Kidney (tissue), 14 donors: ENCODE results near the gene KLHL21. TPM values are rescaled to one million over a fixed set of nuclear protein-coding genes. Genes with fewer than 3 reads are reported as not detected.
"Not testable (repeated sequence)": the region's sequence is repeated elsewhere in the genome, so short reads cannot be mapped to it uniquely, and the experiment has no call there.

Source experiments
- DNase-seq, 5 donors: peaks; one replicate each; pipeline ENCODE4 v3.0.0-alpha.2; 2013 to 2020
- FAIRE-seq: peaks from 2 replicates; lab custom pipeline; 2012; peaks lifted over from hg19 to GRCh38; lab: Jason Lieb, UNC
- H3K27ac ChIP-seq, 2 donors: one replicate each; pipeline ENCODE4 v1.7.0; 2013; ENCODE audit warnings: low read depth in 2 of 2, low read length in 2 of 2, inconsistent platforms in 1 of 2
- H3K27me3 ChIP-seq: one replicate; pipeline ENCODE4 v1.7.1; 2013; ENCODE audit warnings: low read length, inconsistent platforms; ENCODE audit not compliant: control insufficient read depth, insufficient read depth
- H3K36me3 ChIP-seq, 3 donors: one replicate each; pipeline versions ENCODE4 v1.7.0 to v1.7.1; 2013; ENCODE audit warnings: low read length in 3 of 3, control low read depth in 1 of 3, inconsistent platforms in 1 of 3; ENCODE audit not compliant: insufficient read depth in 3 of 3, control insufficient read depth in 2 of 3
- H3K4me1 ChIP-seq, 3 donors: one replicate each; pipeline versions ENCODE4 v1.7.0 to v1.7.1; 2013; ENCODE audit warnings: low read length in 3 of 3, inconsistent platforms in 1 of 3, low read depth in 1 of 3; ENCODE audit not compliant: control insufficient read depth in 2 of 3, insufficient read depth in 2 of 3
- H3K4me3 ChIP-seq, 3 donors: one replicate each; pipeline versions ENCODE4 v1.7.0 to v1.8.1; 2013; ENCODE audit warnings: low read length in 3 of 3, control low read depth in 1 of 3, inconsistent platforms in 1 of 3
- H3K9ac ChIP-seq, 3 donors: one replicate each; pipeline versions ENCODE4 v1.7.0 to v1.7.1; 2013; ENCODE audit warnings: low read length in 3 of 3, control low read depth in 1 of 3, inconsistent platforms in 1 of 3
- H3K9me3 ChIP-seq, 3 donors: one replicate each; pipeline versions ENCODE4 v1.7.0 to v1.7.1; 2013; ENCODE audit warnings: low read length in 3 of 3, control low read depth in 1 of 3, inconsistent platforms in 1 of 3; ENCODE audit not compliant: control insufficient read depth in 2 of 3, insufficient read depth in 1 of 3
- CTCF ChIP-seq: IDR thresholded peaks from 3 replicates; pipeline ENCODE4 v1.5.1; 2012; ENCODE audit warnings: mild to moderate bottlenecking, moderate library complexity, borderline replicate concordance; ENCODE audit not compliant: insufficient read depth; ENCODE audit errors: extremely low read depth
- intact Hi-C: fragments of 100-400 bp; cut with DNase I; formaldehyde crosslinking; loops from one replicate; pipeline ENCODE4 v1.11.1; 2022
- polyA plus RNA-seq: library from polyadenylated mRNA; stranded (reverse); fragments of 350-450 nt; fragmentation: Illumina TruSeq; extraction: RNeasy Lipid Tissue Mini Kit (QIAGEN cat#74804); gene quantifications from one replicate; pipeline ENCODE4 v1.2.3, GENCODE V29; 2014; ENCODE audit warnings: low read depth, low replicate concordance; ENCODE audit not compliant: insufficient read depth
- total RNA-seq: library from RNA; stranded (reverse); fragmentation: NEBNext Ultra II Directional; extraction: Animal tissue kit (Norgen Biotek cat#: 25700); gene quantifications from one replicate; pipeline ENCODE4 v1.2.1, GENCODE V29; 2021
- donor health status: control.
- donor health status: control.
- donor health status: control.
- donor health status: control.
- donor health status: control.
- donor health status: DM: yes; HTN: yes; CAD: no.
- donor health status: Normal renal cell carcinoma (clear cell type).

The KLHL21 gene
- total and polyA plus RNA-seq, 2 donors from 2014 or later = 13.9 to 25.0 TPM

GRCh38 chr1:6637770-6638169 lies 35.1 kb upstream of the KLHL21 start:
- Histone ChIP-seq H3K36me3 (peaks cover 2 to 41% (median 38%) of the 10 kb centered on the region in 3 donors), H3K4me3 (no peak overlapping the region), H3K27me3 (no peaks in the 10 kb centered on the region), H3K9me3 (no peaks in the 10 kb centered on the region), H3K4me1 (peaks cover 0 to 4% (median 0%) of the 10 kb centered on the region in 3 donors), H3K9ac (no peak overlapping the region), H3K27ac (no peak overlapping the region)
- DNase-seq = no peak
- no peak for FAIRE-seq
- intact Hi-C loops = no loop called here
- TF ChIP-seq CTCF = no peak

- H3K36me3 ChIP-seq = peaks cover 2 to 46% (median 40%) of the 10 kb centered on the region in 3 donors
- H3K9ac ChIP-seq, FAIRE-seq, H3K27me3 ChIP-seq, H3K27ac ChIP-seq, intact Hi-C loops, H3K4me3 ChIP-seq, H3K9me3 ChIP-seq, DNase-seq, H3K4me1 ChIP-seq: not testable (repeated sequence)
Observed at GRCh38 chr1:6636778-6637177, 34.1 kb upstream of the KLHL21 start.

GRCh38 chr1:6635910-6636760 lies 33.5 kb upstream of the KLHL21 start:
- Histone ChIP-seq H3K27me3 (no peaks in the 10 kb centered on the region), H3K9me3 (no peaks in the 10 kb centered on the region), H3K36me3 (peaks cover 2 to 46% (median 37%) of the 10 kb centered on the region in 3 donors), H3K4me3 (no peak overlapping the region), H3K27ac (no peak overlapping the region), H3K9ac (no peak overlapping the region), H3K4me1 (peaks cover 0 to 4% (median 0%) of the 10 kb centered on the region in 3 donors)
- TF ChIP-seq CTCF = no peak
- intact Hi-C loops = no loop called here
- no peak for DNase-seq
- FAIRE-seq = no peak

GRCh38 chr1:6635161-6635909 lies 32.7 kb upstream of the KLHL21 start:
- Histone ChIP-seq H3K27me3 (no peaks in the 10 kb centered on the region), H3K9me3 (no peaks in the 10 kb centered on the region), H3K4me3 (no peak overlapping the region), H3K27ac (no peak overlapping the region), H3K9ac (no peak overlapping the region), H3K36me3 (peaks cover 2 to 44% (median 37%) of the 10 kb centered on the region in 3 donors), H3K4me1 (peaks cover 0 to 4% (median 0%) of the 10 kb centered on the region in 3 donors)
- no peak for FAIRE-seq
- no peak for DNase-seq
- intact Hi-C loops = no loop called here
- TF ChIP-seq CTCF = no peak
